Measurements from ENCODE around the gene MUC2. TPM values are rescaled to one million over a fixed set of nuclear protein-coding genes. Genes with fewer than 3 reads are reported as not detected.
A peak's percentile ranks its signal among the peaks of the same experiment; 100 is the strongest.

The MUC2 gene
- total and polyA plus RNA-seq, 7 experiments from 2014 or later = not detected

DNA sequence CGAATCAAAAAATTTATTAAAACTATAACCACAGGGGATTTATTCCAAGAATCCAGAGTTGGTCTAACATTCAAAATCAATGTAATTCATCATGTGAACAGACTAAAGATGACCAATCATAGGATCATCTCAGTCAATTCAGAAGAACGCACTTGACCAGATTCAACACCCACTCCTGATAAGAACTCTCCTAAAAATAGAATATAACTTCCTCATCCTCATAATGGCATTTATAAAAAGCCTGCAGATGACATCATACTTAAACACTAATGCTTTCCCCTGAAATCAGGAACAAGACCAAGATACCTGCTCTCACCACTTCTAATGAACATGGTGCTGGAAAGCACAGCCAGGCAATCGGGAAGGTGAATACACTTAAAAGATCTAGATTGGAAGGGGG is 10.5 kb upstream of the MUC2 start:
- ATAC-seq = no peak
- Mint-ChIP-seq H3K27ac (no peak overlapping the region), H3K9me3 (peaks cover 0 to 10% (median 3%) of the 10 kb centered on the region in 11 donors)

DNA sequence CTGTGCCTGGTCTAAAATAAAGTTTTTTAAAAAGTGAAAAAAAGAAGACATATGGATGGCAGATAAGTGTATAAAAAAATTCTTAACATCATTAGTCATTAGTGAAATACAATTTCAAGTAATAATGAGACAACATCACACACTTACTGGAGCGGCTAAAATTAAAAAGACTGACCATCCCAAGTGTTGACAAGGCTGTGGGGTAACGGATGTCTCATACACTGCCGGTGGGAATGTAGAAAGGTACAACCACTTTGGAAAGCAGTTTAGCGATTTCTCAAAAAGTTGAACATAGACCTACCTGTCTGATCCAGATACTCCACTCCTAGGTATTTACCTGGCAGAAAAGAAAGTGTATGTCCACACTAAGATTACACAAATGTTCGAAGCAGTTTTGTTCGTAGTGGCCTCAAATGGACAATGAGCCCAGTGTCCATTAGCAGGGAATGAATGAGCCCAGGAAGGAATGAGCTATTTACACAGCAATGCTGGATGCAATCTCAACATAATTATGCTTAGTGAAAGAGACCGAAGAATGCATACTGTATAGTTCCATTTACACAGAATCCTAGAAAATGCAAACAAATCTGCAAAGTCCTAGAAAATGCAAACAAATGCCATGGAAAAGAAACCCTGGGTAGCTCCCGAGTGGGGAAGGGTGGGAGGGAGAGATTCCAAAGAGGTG is 6.7 kb upstream of the MUC2 start:
- intact Hi-C loops (cut with micrococcal nuclease) = no loop called here
- no peak for DNase-seq
- H3K9me3 ChIP-seq (ENCODE audit: control insufficient read depth in 2 of 3, low read length in 3 of 3) = no peaks in the 10 kb centered on the region
- POLR2A ChIA-PET = no interaction called here
- no peak overlapping the region for H3K27ac ChIP-seq (ENCODE audit: low read depth, low read length)
- no peak for ATAC-seq
- H3K27ac Mint-ChIP-seq = no peak overlapping the region
- peaks cover 0 to 13% (median 7%) of the 10 kb centered on the region in 7 donors for H3K4me1 Mint-ChIP-seq
- no peaks in the 10 kb centered on the region for H3K4me1 ChIP-seq (ENCODE audit: control insufficient read depth in 2 of 2, insufficient read depth in 2 of 2, low read length in 2 of 2)
- H3K9me3 Mint-ChIP-seq = peaks cover 0 to 3% (median 0%) of the 10 kb centered on the region in 11 donors
- no peaks in the 10 kb centered on the region for H3K36me3 Mint-ChIP-seq
- no peaks in the 10 kb centered on the region for H3K36me3 ChIP-seq (ENCODE audit: control insufficient read depth in 2 of 3, insufficient read depth in 3 of 3, low read length in 3 of 3)
- no peaks in the 10 kb centered on the region for H3K27me3 ChIP-seq (ENCODE audit: control insufficient read depth in 2 of 2, insufficient read depth in 2 of 2, low read length in 2 of 2)
- H3K4me3 Mint-ChIP-seq = no peak overlapping the region
- CTCF ChIA-PET = no interaction called here
- no peak overlapping the region for H3K4me3 ChIP-seq (ENCODE audit: low read length)
- peaks cover 7 to 27% (median 15%) of the 10 kb centered on the region in 5 donors for H3K27me3 Mint-ChIP-seq

More for the DNA sequence above, 10.5 kb upstream of the MUC2 start:
- no peaks in the 10 kb centered on the region for H3K36me3 ChIP-seq (ENCODE audit: control insufficient read depth in 2 of 3, insufficient read depth in 3 of 3, low read length in 3 of 3)
- ChIA-PET POLR2A (no interaction called here), CTCF (no interaction called here)
- no peak overlapping the region for H3K4me3 ChIP-seq (ENCODE audit: low read length)
- no peak overlapping the region for H3K27ac ChIP-seq (ENCODE audit: low read depth, low read length)
- H3K9me3 ChIP-seq (ENCODE audit: control insufficient read depth in 2 of 3, low read length in 3 of 3) = no peaks in the 10 kb centered on the region
- no peak for DNase-seq
- Mint-ChIP-seq H3K27me3 (peaks cover 11 to 27% (median 15%) of the 10 kb centered on the region in 5 donors), H3K36me3 (peaks cover 0 to 4% (median 0%) of the 10 kb centered on the region in 5 donors), H3K4me1 (peaks cover 0 to 22% (median 16%) of the 10 kb centered on the region in 7 donors), H3K4me3 (no peak overlapping the region)
- H3K27me3 ChIP-seq (ENCODE audit: control insufficient read depth in 2 of 2, insufficient read depth in 2 of 2, low read length in 2 of 2) = no peaks in the 10 kb centered on the region
- H3K4me1 ChIP-seq (ENCODE audit: control insufficient read depth in 2 of 2, insufficient read depth in 2 of 2, low read length in 2 of 2) = no peaks in the 10 kb centered on the region
- intact Hi-C loops (cut with micrococcal nuclease) = no loop called here

DNA sequence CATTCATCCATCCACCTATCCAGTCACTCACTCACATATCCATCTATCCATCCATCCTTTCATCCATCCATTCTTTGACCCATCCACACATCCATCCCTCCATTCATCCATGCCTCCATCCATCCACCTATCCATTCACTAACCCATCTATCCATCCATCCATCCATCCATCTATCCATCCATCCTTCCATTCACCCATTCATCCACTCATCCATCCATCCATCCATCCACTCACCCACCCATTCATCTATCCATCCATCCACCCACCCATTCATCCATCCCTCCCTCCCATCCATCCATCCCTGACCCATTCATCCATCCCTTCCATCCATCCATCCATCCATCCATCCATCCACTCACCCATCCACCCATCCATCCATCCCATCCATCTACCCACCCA is 4.9 kb upstream of the MUC2 start:
- no peak for ATAC-seq

DNA sequence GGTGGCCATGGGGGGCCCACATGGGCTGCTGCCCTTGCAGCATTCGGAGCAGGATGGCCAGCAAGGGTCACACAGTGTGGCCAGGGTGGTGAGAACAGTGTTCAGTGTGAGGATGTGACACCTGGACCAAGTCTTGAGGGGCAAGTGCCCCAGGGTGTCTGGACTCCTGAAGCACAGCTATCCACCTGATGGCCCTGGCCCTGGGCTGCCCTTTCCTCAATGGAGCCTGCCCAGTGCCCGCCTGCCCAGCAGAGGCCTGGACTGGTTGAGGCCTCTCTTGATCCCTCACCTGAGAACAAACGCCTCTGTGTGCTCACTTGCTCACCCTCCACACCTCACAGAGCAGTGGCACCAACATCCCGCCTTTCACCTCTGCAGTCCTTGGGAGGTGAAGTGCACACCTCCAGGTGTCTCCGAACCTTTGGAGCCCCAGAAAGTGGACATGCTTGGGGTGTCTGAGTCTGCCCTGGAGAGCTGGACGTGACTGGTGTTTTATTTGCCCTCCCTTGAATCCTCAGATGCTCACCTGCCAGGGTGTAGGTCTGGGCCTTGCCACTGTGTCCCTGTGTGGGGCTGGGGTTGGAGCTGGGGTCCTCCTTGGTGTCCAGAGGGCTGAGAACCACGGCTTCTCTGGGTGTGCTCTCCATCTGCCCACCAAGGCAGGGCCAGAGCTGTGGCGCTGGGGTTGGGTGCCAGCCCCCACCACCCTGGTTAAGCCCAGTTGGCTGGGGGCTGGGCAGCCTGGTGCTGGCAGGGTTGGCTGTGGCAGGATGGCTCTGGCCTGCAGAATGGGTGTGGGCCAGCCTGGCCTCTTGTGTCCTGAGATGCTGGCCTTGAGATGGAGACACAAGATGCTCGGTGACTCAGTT is 3.8 kb upstream of the MUC2 start:
- peaks cover 2 to 23% (median 7%) of the 10 kb centered on the region in 5 donors for H3K27me3 Mint-ChIP-seq
- no peak overlapping the region for H3K4me3 ChIP-seq (ENCODE audit: low read length)
- no peaks in the 10 kb centered on the region for H3K4me1 ChIP-seq (ENCODE audit: control insufficient read depth in 2 of 2, insufficient read depth in 2 of 2, low read length in 2 of 2)
- no peak overlapping the region for H3K27ac Mint-ChIP-seq
- DNase-seq = no peak
- ChIA-PET CTCF (no interaction called here), POLR2A (no interaction called here)
- no peaks in the 10 kb centered on the region for H3K9me3 ChIP-seq (ENCODE audit: control insufficient read depth in 2 of 3, low read length in 3 of 3)
- H3K4me1 Mint-ChIP-seq = no peaks in the 10 kb centered on the region
- no peaks in the 10 kb centered on the region for H3K36me3 Mint-ChIP-seq
- H3K27me3 ChIP-seq (ENCODE audit: control insufficient read depth in 2 of 2, insufficient read depth in 2 of 2, low read length in 2 of 2) = no peaks in the 10 kb centered on the region
- H3K27ac ChIP-seq (ENCODE audit: low read depth, low read length) = no peak overlapping the region
- intact Hi-C loops (cut with micrococcal nuclease) = no loop called here
- no peak overlapping the region for H3K4me3 Mint-ChIP-seq
- no peaks in the 10 kb centered on the region for H3K36me3 ChIP-seq (ENCODE audit: control insufficient read depth in 2 of 3, insufficient read depth in 3 of 3, low read length in 3 of 3)
- peaks cover 0 to 3% (median 0%) of the 10 kb centered on the region in 11 donors for H3K9me3 Mint-ChIP-seq
- ATAC-seq = no peak

More for the DNA sequence above, 4.9 kb upstream of the MUC2 start:
- H3K9me3 Mint-ChIP-seq = peaks cover 0 to 3% (median 0%) of the 10 kb centered on the region in 11 donors
- no peaks in the 10 kb centered on the region for H3K27me3 ChIP-seq (ENCODE audit: control insufficient read depth in 2 of 2, insufficient read depth in 2 of 2, low read length in 2 of 2)
- DNase-seq = no peak
- no peaks in the 10 kb centered on the region for H3K9me3 ChIP-seq (ENCODE audit: control insufficient read depth in 2 of 3, low read length in 3 of 3)
- no peaks in the 10 kb centered on the region for H3K36me3 Mint-ChIP-seq
- ChIA-PET CTCF (no interaction called here), POLR2A (no interaction called here)
- H3K4me1 Mint-ChIP-seq = no peaks in the 10 kb centered on the region
- no peak overlapping the region for H3K4me3 ChIP-seq (ENCODE audit: low read length)
- H3K27ac Mint-ChIP-seq = no peak overlapping the region
- H3K4me3 Mint-ChIP-seq = no peak overlapping the region
- no peaks in the 10 kb centered on the region for H3K36me3 ChIP-seq (ENCODE audit: control insufficient read depth in 2 of 3, insufficient read depth in 3 of 3, low read length in 3 of 3)
- no peak overlapping the region for H3K27ac ChIP-seq (ENCODE audit: low read depth, low read length)
- intact Hi-C loops (cut with micrococcal nuclease) = no loop called here
- H3K27me3 Mint-ChIP-seq = peaks cover 5 to 27% (median 7%) of the 10 kb centered on the region in 5 donors
- no peaks in the 10 kb centered on the region for H3K4me1 ChIP-seq (ENCODE audit: control insufficient read depth in 2 of 2, insufficient read depth in 2 of 2, low read length in 2 of 2)

GRCh38 chr11:1071571-1072115 is 3.0 kb upstream of the MUC2 start:
- Histone ChIP-seq H3K4me1 (ENCODE audit: control insufficient read depth in 2 of 2, insufficient read depth in 2 of 2, low read length in 2 of 2) (no peaks in the 10 kb centered on the region), H3K36me3 (ENCODE audit: control insufficient read depth in 2 of 3, insufficient read depth in 3 of 3, low read length in 3 of 3) (no peaks in the 10 kb centered on the region), H3K9me3 (ENCODE audit: control insufficient read depth in 2 of 3, low read length in 3 of 3) (no peaks in the 10 kb centered on the region), H3K27me3 (ENCODE audit: control insufficient read depth in 2 of 2, insufficient read depth in 2 of 2, low read length in 2 of 2) (no peaks in the 10 kb centered on the region), H3K4me3 (ENCODE audit: low read length) (no peak overlapping the region), H3K27ac (ENCODE audit: low read depth, low read length) (no peak overlapping the region)
- H3K27ac Mint-ChIP-seq = no peak overlapping the region
- H3K4me1 Mint-ChIP-seq = no peaks in the 10 kb centered on the region
- no peak overlapping the region for H3K4me3 Mint-ChIP-seq
- peaks cover 0 to 18% (median 3%) of the 10 kb centered on the region in 5 donors for H3K27me3 Mint-ChIP-seq
- ATAC-seq = no peak
- DNase-seq = peak in 1 of 9 donors; percentile 5
- H3K9me3 Mint-ChIP-seq = peaks cover 0 to 3% (median 0%) of the 10 kb centered on the region in 11 donors
- POLR2A ChIA-PET = no interaction called here
- intact Hi-C loops (cut with micrococcal nuclease) = no loop called here
- H3K36me3 Mint-ChIP-seq = no peaks in the 10 kb centered on the region
- CTCF ChIA-PET = no interaction called here

GRCh38 chr11:1072116-1072820 is 2.4 kb upstream of the MUC2 start:
- Histone ChIP-seq H3K4me1 (ENCODE audit: control insufficient read depth in 2 of 2, insufficient read depth in 2 of 2, low read length in 2 of 2) (no peaks in the 10 kb centered on the region), H3K27me3 (ENCODE audit: control insufficient read depth in 2 of 2, insufficient read depth in 2 of 2, low read length in 2 of 2) (no peaks in the 10 kb centered on the region), H3K36me3 (ENCODE audit: control insufficient read depth in 2 of 3, insufficient read depth in 3 of 3, low read length in 3 of 3) (no peaks in the 10 kb centered on the region), H3K9me3 (ENCODE audit: control insufficient read depth in 2 of 3, low read length in 3 of 3) (no peaks in the 10 kb centered on the region), H3K27ac (ENCODE audit: low read depth, low read length) (no peak overlapping the region), H3K4me3 (ENCODE audit: low read length) (no peak overlapping the region)
- H3K9me3 Mint-ChIP-seq = peaks cover 0 to 3% (median 0%) of the 10 kb centered on the region in 11 donors
- CTCF ChIA-PET = no interaction called here
- no peaks in the 10 kb centered on the region for H3K4me1 Mint-ChIP-seq
- no peak overlapping the region for H3K4me3 Mint-ChIP-seq
- peaks cover 0 to 15% (median 0%) of the 10 kb centered on the region in 5 donors for H3K27me3 Mint-ChIP-seq
- H3K36me3 Mint-ChIP-seq = no peaks in the 10 kb centered on the region
- intact Hi-C loops (cut with micrococcal nuclease) = no loop called here
- DNase-seq = no peak
- no peak overlapping the region for H3K27ac Mint-ChIP-seq
- no peak for ATAC-seq
- POLR2A ChIA-PET = no interaction called here
